HG03442 (cell line): ENCODE results near the gene VNN1.

ENCODE experiments used
- ATAC-seq: cut with Tn5 transposase; IDR thresholded peaks from one replicate; pipeline ENCODE4 v1.9.1; 2021; ENCODE audit warnings: mild to moderate bottlenecking, moderate library complexity; ENCODE audit not compliant: unreplicated experiment

VNN1 gene, protein sequence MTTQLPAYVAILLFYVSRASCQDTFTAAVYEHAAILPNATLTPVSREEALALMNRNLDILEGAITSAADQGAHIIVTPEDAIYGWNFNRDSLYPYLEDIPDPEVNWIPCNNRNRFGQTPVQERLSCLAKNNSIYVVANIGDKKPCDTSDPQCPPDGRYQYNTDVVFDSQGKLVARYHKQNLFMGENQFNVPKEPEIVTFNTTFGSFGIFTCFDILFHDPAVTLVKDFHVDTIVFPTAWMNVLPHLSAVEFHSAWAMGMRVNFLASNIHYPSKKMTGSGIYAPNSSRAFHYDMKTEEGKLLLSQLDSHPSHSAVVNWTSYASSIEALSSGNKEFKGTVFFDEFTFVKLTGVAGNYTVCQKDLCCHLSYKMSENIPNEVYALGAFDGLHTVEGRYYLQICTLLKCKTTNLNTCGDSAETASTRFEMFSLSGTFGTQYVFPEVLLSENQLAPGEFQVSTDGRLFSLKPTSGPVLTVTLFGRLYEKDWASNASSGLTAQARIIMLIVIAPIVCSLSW

DNA sequence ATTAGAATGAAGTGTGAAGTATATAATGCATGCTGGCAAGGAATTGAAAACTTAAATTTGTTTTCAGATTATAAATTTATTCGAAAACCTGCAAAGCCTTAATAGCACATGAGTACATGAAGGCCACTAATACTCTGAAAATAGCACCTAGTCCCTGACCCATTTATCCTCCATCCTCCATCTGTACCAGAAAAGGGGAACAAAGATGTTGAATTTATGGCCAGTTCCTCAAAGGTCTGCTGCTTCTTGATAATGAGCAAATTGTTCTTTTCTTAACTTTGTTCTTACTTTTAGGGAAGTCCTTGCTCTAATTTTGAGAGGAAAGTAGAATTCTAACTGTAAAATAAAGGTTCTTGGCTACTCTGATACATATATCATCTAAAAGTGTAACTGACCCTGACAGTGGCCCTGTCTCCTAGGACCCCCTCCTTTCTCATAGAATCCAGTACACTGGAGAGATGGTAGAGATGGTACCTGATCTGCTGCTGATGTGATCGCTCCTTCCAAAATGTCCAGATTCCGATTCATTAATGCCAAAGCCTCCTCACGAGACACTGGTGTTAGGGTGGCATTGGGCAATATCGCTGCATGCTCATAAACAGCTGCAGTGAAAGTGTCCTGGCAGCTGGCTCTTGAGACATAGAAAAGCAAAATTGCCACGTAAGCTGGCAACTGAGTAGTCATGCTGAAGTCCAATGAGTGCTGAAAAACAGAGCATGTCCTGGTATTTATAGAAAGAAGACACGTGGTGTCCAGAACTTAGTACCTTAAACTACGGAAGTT lies at the start of gene VNN1:
Gene VNN1 (minus strand): TSS at position 704 of the 783 bp plus-strand sequence. CDS start 20 bp downstream, at position 684.
- ATAC-seq: no peak

DNA sequence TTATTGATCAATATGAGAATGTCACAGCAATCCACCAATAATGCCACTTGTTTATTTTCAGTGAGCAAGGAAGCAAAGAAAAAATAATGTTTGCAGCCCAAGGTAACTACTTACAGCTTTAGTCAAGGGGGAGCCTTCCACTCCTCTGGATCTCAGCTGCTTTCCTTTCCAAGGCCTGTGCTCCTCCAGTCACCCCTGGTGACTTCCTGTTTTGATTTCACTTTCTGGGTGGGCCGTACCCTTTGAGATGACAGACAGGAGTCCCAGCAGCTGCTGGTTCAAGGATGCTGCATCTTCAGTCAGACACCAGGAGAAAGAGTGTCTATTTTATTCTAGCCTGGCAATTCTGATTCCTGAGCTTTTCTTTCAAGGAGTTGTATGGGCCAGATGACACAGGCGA lies 49.4 kb upstream of the VNN1 start:
- ATAC-seq: peak; percentile 90

DNA sequence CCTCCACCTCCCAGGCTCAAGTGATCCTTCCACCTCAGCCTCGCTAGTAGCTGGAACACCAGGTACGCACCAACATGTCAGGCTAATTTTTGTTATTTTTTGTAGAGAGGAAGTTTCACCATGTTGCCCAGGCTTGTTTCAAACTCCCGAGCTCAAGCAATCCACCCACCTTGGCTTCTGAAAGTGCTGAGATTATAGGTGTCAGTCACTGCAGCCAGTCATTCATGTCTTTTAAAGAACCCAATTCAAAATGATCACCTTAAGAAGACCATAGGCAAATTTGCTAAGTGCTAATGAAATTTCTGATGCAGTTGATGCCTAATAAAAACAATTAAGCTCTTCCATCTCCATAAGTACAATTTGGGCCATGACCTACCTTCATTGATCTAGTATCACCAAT lies 46.4 kb upstream of the VNN1 start:
- ATAC-seq: no peak

DNA sequence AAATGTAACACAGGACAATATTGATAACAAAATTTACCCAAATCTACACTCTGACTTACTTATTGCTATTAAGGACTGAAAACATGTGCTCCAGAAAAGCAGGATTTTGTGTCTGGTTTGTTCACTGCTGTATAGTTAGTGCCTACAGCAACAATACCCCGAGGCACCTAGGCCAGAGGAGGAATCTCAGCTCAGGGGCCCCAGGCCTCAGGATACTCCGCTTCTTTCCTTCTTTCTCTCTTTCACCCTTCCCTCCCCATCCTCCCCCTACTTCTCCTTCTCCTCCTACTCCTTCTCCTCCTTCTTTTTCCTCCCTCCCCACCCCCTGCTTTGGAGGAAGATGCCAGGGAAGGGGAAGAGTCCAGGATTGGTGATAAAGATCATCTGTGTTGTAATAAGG lies 44.8 kb upstream of the VNN1 start:
- ATAC-seq: no peak

DNA sequence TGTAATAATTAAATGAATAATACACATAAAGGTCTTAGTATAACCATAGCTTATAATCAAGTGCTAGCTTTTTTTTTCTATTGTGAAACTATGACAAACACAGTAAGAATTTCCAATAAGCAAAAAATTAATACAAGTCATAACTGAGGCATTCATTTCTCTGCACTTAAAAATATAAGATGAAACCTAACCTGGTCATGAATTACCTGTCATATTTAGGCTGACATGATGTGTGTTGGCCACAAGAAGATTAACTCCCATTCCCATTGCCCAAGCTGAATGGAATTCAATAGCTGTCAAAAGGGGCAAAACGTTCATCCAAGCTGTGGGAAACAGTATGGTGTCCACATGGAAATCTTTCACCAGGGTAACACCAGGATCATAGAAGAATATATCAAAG lies 38.4 kb upstream of the VNN1 start:
- no peak for ATAC-seq

DNA sequence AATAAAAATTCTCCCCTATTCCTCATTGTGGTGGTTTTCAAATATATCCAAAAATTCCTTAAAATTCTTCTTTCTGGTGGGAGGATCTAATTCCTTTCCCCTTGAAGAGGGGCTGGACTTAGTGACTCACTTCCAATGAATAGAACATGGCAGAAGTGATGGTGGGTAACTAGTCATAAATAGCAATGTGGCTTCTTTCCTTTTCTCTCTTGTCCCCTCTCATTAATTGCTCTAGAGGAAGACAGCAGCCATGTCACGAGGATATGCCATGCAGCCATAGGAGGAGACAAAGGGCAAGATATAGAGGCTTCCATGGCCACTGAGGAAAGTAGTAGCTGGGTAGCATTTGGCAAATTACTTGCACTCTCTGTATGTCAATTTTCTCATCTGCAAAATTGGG lies 38.0 kb upstream of the VNN1 start:
- ATAC-seq: no peak

DNA sequence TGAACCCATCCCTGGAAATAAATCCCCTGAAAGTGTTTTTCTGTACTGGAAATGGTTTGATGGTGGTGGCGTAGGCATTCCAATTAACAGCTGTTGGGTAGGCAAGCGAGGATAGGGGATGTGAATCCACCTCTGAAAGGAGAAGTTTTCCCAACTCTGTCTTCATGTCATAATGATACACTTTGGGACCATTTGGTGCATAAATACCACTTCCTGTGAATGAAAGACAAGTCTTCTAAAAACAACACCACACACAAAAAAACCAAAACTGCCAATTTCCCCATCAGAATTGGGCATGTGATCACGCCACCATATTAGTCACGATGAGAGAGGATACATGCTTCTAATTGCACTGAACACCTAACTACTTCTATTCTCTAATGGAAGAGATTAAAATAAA lies 37.5 kb upstream of the VNN1 start:
- peak; percentile 33 for ATAC-seq

DNA sequence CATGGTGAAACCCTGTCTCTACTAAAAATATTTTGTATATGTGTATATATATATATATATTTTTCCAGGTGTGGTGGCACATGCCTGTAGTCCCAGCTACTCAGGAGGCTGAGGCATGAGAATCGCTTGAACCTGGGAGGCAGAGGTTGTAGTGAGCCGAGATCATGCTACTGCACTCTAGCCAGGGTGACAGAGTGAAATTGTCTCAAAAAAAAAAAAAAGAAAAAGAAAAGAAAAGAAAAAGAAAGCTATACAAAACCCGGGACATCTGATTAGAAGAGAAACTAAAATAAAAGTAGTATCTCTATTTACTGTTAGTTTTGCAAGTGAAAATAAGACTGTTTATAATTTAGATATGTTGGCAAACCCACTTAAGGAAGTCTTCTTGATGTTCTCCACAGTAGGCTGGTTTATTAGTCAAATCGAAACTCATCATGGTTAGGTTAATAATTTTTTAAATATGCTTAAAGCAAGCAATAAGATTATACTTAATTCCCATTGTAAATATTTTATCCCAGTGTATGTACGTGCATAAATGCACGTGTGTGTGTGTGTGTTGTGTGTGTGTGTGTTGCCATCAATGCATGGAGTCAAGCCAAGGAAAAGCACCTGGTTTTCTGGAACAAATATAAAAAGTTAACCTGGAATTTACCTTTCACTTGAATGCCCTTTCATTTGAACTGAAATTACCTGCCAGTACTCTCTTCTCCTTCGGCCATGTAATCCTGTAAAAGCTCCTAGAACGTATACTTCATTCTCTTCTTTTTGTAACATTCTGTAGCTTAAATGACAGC lies 36.8 kb upstream of the VNN1 start:
- peak; percentile 85 for ATAC-seq

DNA sequence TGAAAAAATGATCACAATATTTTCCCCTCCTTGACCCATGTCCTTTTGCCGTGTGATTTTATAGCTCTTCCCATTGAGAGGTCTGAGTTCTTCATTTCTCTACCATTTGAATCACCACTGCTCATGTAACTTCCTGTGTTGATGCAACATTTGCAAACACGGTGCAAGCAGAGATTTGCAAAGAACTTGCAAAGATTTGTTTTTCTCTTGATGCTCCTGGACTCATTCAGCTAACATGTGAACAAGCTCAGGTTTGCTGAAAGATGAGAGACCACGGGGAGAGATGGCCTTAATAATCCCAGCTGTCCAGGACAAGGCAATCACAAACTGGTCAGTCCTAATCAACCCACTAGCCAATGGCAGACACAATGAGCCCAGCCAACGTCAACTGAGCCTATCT lies 35.3 kb upstream of the VNN1 start:
- ATAC-seq: no peak

DNA sequence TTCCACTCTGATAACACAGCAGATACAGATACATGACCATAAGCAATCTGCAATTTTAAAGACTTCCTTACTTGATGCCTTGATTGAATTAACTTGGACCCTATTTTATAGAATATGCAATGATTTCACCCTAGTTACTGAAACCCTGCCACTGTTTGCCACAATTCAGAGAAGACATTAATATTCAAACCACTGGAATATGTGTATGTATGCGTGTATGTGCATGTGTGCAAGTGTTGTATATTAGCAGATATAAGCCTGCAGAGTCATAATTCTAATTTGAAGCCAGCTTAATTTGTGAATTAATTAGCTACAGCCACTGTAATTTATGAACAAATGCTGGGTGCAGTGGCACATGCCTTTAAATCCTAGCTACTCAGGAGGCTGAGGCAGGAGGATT lies 34.6 kb upstream of the VNN1 start:
- ATAC-seq: no peak

DNA sequence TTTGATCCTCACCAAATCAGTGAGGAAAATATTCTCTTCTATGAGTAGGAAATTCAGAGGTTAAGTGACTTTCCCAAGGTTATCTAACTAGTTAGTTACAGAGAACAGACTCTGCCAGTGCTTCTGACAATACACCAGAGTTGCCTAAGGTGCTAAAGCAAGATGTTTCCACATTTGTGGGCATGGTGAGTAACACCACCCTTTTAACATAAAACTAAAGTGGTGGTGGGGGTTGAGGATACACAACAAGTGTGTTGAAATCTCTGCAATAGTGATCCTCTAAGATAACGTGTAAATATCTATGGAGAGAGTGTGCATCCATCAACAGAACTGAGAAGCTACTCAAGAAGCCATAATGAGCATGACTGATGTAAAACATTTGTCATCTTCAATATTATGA lies 32.2 kb upstream of the VNN1 start:
- no peak for ATAC-seq

DNA sequence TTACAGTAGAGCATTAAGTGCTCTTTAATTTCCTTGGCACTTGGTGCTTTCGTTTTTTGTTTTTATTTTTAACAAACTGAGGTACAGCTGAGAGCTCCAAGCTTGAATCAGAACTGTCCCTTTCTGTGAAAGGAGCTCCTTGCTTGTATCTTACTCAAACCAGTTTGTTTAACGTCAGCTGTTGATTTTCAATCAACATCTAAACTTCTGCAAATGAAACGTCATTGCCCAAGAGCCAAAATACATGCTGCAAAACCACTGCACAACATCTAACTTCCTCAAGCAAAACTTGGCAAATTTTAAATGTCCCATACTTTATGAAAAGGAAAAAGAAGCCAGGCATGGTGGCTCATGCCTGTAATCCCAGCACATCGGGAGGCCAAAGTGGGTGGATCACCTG lies 28.6 kb upstream of the VNN1 start:
- no peak for ATAC-seq

DNA sequence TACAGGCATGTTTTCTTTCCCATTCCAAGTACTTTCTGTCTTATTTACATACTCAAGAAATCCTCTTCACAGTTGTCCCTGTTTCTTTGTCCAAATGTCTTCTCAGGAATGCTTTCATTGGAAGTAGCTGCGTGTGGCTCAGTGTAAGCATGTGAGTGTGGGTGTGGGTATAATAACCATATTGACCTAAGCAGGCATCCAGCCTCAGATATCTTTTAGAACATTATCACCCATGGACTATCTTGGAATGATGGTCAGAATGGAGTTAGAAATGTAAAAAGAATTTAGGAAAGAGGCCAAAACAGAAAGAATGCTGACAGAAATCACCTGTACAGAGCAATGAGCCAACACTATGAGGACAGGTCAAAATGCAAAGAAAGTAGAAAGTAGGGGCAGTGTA lies 27.4 kb upstream of the VNN1 start:
- no peak for ATAC-seq

DNA sequence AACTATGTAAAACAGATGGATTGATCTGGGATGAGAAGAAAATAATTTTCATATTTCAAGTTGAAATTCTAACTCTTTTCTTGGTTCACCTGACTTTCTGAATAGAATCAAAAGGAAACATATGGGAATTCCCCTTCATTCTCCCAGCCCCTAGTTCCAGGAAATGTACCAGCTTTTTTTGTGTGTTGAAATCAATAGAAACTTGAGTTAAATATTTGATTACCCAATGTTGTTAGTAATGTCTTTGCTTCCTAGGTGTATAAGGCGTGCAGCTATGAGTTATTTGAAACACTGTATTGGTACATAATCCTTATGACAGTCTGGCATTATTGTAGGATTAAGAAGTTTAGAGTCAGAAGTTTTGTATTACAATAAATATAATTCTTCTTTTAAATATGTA lies 22.4 kb upstream of the VNN1 start:
- no peak for ATAC-seq

DNA sequence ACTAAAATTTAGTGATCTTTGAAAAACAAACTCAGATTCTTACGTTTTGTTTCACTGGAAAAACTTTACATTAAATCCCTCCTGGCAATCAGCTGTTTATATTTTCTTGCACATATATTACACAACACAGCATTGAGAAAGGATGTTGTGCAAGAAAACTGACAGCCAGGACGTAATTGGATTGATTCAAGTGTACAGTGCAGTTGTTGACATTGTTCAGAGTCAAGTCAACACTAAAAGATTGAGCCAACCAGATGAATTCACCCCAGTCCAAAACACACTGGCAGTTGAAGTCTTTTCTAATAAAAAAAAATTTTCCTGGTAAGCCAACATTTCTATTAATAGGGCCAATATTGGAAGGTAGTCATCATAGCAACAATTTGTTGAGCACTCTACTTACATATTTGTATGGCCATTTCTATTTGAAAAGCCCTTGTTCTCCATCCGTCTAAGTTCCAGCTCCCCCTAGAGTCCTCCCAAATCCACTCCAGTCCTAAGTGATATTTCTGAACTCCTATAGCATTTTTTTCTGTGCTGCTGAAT lies 20.9 kb upstream of the VNN1 start:
- no peak for ATAC-seq

DNA sequence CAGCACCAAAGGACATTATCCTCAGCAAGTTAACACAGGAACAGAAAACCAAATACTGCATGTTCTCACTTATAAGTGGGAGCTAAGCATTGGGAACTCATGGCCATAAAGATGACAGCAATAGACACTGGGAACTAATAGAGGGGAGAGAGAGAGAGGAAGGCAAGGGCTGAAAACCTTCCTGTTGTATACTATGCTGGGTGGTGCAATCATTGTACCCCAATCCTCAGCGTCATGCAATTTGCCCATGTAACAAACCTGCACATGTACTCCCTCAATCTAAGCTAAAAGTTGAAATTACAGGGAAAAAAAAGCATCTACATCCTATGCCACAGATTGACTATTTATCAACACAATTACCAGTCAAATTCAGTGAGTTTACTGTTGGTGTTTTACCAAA lies 20.0 kb upstream of the VNN1 start:
- no peak for ATAC-seq

DNA sequence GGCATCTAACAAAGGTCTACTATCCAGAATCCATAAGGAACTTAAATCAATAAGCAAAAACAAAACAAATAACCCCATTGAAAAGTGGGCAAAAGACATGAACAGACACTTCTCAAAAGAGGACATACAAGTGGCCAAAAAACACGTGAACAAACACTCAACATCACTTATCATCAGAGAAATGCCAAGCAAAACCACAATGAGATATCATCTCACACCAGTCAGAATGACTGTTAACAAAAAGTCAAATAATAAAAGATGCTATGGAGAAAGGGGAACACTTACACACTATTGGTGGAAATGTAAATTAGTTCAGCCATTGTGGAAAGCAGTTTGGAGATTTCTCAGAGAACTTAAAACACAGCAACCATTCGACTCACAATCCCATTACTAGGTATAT lies 19.4 kb upstream of the VNN1 start:
- no peak for ATAC-seq

DNA sequence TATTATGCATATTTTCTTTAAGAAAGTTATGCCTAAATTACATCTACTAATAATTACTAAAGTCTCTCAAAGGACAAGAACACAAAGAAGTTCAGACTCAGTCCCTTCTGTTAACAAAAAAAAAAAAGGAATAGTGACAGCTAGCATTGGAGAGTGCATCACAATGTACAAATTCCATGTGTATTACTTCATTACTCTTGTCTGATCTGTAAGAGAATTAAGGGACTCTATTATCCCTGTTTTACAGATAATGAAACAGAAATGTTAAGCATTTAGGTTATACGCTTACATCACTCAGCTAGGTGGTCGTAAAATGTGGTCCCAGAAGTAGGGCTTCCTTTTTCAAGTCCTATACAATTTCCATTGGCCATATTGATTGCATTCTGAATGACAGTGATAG lies 17.2 kb upstream of the VNN1 start:
- ATAC-seq: no peak

DNA sequence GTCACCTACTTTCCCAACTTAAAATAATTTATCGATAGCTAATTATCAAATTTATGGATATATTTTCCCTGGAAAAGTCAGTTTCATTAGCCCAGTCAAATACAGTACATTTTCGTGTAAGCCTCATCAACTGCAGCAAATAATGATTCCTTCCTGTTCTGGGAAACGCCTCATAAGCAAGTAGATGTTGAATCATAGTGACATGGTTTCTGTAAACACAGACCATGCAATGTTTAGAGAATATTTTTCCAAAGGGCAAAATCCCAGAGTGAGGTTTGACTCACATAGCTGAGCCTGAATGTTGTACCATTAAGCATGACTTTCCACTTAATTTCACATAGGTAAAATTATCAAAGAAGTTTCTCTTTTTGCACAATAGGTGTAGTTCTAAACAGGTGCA lies 16.7 kb upstream of the VNN1 start:
- ATAC-seq: no peak

DNA sequence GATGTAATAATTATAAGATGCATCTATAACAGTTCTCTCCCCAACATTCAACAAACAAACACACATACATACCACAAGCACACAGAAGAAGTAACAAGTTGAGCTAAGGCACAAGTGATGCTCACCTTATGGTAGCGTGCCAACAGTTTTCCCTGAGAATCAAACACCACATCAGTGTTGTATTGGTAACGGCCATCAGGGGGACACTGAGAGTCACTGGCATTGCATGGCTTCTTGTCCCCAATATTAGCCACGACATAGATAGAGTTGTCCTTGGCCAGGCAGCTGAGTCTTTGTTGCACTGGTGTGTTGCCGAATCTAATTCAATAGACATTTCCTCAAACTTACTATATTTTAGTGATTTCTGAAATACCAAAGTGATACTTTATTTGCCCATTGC lies 14.8 kb upstream of the VNN1 start:
- ATAC-seq: no peak

DNA sequence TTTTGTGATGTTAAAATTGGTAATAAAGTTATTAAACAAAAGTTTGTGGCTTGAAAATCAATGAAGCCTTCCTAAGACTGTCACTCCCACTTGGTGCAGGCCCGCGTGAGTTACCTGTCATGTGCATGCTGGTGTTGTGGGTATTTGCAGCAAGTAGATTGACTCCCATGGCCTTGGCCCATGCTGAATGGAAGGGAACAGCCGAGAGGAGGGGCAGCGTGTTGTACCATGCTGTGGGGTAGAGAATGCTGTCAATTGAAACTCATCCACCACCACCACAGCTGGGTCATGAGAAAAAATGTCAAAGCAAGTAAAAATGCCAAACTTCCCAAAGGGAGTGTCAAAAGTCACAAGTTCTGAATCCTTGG lies 12.7 kb upstream of the VNN1 start:
- ATAC-seq: no peak
